ENCODE data around the gene CDX1.

The CDX1 gene

GRCh38 chr5:150166650-150167511 lies at the start of gene CDX1:
Gene CDX1, plus strand, starts transcription at chr5:150166778. Its CDS starts 99 bp downstream, at chr5:150166877.
- no peak for DNase-seq

DNA sequence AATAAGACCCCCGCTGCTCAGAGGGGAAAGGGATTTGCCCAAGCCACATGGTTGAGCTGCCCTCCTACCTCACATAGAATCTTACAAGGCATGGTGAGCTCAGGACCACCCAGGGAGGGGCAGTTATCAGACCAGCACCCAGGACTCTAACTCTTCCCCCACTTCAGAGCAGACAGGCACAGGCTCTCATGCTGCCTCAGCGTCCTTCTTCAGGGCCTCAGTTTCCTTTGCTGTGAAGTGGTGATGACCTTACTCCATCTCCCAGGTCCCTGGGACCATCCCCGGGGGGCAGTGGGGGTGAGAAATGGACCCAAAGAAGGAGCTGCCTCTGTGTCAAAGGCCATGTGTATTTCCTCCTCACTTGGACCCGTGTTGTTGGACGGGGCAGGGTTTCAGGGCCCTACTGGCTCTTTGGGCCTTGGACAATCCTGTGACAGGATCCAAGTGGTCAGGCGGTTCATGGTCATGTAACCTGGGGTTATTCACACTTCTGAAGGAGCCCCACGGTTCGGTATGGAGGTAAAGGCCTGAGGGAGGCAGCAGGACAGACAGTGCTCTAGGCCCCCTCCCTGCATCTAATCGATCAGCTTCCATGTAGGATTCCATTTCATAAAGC lies 48.5 kb upstream of the CDX1 start:
- DNase-seq = no peak

GRCh38 chr5:150118561-150119229 lies 47.9 kb upstream of the CDX1 start:
- DNase-seq = no peak

DNA sequence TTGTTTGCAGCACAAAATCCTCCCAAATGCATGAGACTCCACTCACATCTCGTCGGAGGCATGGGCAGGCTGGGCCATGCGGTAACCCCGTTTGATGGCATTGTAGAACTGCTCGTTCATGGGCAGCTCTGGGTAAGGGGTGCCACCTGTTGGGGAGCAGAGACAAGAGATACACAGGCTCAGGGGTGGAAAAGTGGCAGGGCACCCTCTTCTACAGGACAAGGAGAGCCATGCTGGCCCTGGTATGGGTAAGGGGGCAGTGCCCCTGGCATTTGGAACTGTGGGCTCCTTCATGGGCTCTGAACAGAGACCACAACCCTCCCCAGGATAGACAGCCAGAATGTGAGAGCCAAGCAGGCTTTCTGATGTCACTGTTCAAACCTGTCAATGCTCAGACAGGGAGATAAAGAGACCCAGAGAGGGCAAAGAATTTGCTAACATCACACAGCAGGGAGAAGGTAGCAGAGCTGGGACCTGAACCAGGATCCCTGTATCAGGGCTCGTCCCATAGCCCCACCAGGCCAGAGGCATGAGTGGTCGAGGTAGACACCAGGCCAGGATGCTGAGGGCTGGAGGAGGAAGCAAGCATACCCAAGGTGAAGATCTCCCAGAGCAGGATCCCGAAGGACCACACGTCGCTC lies 47.0 kb upstream of the CDX1 start:
- peak; percentile 54 for DNase-seq

GRCh38 chr5:150120062-150120441 lies 46.5 kb upstream of the CDX1 start:
- DNase-seq = no peak

DNA sequence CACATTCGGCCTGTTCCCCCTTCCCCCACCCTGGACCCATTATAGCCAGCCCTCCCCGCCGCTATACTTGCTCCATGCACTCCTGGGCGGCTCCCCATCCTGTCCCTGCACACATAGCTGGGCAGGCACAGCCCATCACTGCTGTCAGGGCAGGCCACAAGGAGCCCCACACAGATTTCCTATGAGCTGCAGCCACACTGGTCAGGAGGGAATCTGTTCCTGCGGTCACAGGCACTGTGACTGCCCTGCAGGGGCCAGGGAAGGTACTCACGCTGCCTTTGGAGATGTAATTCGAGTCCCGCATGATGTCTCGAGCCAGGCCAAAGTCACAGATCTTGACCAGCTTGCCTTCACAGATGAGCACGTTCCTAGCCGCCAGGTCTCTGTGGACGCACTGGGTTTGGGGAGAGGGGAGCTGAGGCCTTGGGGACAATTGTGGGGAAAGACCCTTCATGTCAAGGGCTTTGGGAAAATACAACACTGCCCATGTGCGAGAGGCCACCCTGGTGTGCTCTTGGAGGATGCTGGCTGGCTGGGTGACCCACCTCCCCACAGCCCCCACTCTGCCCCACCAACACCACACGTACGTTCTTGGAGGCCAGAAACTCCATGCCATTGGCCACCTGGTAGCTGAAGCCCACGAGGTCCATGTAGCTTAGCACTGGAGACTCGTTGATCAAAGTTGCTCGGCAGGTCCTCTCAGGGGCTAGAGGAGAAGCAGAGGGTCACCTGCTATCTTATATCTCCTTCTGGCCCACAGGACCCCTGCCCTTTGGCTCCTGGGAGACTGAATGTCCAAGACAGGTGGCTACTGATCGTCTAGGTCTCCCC lies 45.7 kb upstream of the CDX1 start:
- no peak for DNase-seq

- DNase-seq = no peak
These were observed 45.0 kb upstream of the CDX1 start for GRCh38 chr5:150121448-150122157.

DNA sequence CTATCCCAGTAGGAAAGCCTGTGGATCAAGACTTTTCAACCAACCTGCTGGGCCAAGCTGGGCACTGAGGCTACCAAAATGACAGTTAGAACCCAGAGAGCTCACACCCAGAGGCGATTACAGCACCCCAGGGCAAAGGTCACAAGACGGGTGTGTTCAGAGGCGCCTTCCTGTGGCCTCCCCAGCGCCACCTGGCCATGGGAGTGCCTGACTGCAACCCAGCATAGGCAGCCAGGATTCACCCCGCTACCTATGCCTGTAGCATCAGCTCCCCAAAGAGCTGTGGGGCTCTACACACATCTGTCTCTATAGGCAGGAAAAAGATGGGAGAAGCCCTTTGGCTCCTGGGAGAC lies 44.4 kb upstream of the CDX1 start:
- peak; percentile 81 for DNase-seq

DNA sequence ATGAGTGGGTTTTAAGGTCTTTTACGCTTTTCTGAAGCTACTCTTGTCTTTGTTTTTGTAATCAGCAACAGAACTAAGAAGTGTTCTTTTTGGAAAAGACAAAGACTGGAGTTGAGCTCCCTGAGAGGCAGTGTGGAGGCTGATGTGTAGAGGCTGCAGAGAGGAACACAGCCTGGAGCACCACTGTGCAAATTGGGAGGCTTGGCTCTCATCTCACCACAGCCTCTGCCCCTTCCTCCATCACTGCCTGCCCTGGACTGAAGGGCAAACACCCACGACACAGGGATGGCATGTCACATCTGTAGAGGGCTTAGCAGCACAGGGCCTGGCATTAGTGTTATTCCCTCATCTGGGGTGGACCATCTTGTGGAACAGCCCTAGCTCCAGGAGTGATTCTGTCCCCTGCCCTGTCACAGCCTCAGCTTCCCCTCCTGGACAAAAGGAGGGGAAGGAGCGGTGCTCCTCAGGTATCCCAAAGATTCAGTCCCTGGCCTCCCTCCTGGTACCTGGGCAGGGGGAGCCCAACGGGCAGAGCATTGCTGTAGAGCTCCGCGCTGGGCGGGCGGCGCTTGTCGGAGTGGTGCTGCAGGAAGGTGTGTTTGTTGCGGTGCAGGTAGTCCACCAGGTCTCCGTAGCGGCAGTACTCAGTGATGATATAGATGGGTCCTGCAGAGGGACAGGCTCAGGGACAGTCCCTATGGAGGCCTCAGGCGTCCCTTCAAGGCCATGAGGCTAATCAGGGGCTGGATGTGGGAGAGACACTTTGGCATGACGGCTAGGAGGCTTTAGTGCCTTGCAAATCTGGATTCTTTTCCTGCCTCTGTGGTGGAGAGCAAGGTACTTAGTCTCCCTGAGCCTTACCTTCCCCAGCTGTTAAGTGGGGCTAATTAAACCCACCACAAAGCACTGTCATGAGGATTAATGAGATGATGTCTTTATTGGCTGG lies 43.8 kb upstream of the CDX1 start:
- DNase-seq = no peak

GRCh38 chr5:150123542-150123941 lies 43.0 kb upstream of the CDX1 start:
- DNase-seq = no peak

- DNase-seq = no peak
These were observed 42.4 kb upstream of the CDX1 start for GRCh38 chr5:150124111-150124557.

DNA sequence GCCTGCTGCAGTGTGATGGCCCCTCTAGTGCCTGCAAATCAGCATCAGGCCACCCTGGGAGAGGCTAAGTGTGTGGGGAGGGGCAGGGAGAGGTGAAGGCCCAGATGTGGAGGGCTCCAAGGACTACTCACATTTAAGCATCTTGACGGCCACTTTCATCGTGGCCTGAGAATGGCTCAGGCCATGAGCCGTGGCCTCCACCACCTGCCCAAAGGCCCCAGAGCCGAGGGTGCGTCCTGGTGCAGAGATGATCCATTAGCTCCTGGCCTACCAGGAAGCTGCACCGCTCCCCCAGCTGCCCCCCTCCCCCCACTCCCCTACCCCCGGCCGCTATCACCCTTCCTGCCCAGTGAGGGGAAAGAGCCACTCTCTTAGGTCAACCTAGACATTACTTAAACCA lies 42.0 kb upstream of the CDX1 start:
- DNase-seq = no peak

GRCh38 chr5:150125334-150125733 lies 41.2 kb upstream of the CDX1 start:
- DNase-seq = no peak

DNA sequence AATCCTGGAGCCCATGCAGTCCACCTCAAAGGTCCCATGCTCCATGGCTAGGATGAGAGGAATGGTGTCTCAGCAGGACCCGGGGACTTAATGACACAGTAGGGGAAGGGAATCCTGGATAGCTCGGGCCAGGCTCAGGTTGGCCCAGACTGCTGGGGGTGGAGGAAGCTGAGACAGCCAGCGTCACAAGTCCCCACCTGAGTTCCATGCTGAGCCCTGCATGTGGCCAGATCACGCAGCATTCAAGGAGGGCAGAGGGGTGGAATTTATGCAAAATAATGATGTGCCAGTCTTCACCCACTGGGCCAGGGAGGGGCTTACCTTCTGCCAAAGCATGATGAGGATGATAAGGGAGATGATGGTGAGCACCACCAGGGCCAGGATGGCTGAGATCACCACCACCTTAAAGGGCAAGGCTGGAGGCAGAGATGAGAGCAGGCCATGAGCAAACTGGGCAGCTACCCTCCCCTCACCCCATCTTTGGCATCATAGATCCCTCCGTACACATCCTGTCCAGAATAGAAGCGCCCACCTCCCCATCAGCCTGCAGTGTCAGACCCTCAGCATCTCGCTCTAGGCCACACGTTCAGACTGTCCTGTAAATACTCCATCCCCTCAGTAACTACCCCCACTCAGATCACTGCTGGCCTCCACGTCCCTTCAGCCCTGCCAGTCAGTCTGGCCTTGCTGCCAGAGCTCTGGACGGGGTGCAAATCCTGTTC lies 40.2 kb upstream of the CDX1 start:
- no peak for DNase-seq

GRCh38 chr5:150126921-150127265 lies 39.7 kb upstream of the CDX1 start:
- no peak for DNase-seq

GRCh38 chr5:150129454-150129812 lies 37.1 kb upstream of the CDX1 start:
- no peak for DNase-seq

GRCh38 chr5:150129813-150130492 lies 36.6 kb upstream of the CDX1 start:
- peak; percentile 84 for DNase-seq

DNA sequence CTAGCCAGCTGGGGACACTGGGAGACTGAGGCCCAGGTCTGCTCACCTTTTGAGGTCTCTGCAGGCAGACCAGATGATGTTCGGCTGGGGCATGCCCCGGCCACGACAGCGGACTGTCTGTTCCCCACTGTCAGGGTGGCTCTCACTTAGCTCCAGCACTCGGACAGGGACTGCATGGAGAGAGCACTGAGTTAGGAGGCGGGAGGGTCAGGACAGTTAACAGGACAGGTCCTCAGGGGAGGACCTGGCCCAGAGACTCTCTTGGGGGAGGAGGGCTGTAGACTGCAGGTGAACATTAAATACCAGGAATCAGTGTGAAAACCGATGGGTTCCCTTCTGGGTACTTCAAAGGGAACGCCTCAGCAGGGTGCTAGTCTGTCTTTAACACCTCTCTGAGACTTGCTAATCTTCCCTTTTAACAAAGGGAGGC lies 36.1 kb upstream of the CDX1 start:
- DNase-seq = no peak

- no peak for DNase-seq
These were observed 35.1 kb upstream of the CDX1 start for GRCh38 chr5:150131461-150131860.

Data from hematopoietic multipotent progenitor cell treated with erythropoietin and hydrocortisone succinate and interleukin-3 and kit ligand, for 6 days (in vitro differentiated cells).